Stimulated activated CD4-positive, alpha-beta T cell treated with anti-CD3 and anti-CD28 coated beads, Interleukin-12 subunit alpha, Interleukin-12 subunit beta, amount 100 ng/mL, for 48 hours (primary cell): Measurements from ENCODE around the gene MAP4K2.

Experiments used
- DNase-seq, 3 donors: peaks; one replicate each; pipeline ENCODE4 v3.0.0-alpha.2; 2020; ENCODE audit warnings: low read depth in 2 of 3, low spot score in 1 of 3

The MAP4K2 gene

DNA sequence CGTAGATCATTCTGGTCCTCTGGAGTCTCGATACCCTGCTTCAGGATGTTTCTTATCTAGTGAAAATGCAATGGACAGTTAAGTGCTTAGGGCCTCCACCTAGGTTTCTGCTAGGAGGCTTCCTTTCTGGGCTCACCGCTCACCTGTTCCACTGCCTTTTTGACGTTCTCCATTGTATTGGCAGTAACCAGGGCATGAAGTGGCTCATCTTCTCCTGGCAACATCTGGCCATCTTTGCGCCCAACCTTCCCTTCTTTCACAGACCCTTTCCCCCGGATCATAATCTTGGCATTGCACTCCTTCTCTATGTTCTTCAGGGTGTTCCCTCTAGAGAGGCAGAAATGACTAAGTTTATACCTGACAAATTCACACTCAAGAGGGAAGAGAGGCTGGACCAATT, 33.7 kb downstream of the MAP4K2 start:
- DNase-seq, result no peak

DNA sequence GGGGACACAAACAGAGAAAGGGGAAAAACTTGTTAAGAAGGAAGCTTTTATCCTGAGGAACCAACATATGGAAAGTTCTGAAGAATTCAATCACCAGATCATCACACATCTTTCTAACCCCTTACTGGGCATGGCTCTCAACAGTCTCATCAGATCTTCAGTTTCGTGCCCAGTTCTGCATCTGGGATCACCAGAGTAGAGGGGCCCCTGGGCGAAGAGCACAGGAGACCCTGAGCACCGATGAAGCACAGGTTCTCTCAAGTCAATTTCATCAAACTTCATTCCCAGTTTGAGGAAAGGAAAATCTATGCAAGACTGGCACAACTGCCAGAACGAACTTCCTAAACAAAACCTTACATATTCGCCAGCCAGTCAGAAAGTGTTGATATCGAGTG, 34.7 kb downstream of the MAP4K2 start:
- no peak for DNase-seq

- peak; percentile 58 to 83 (median 77) for DNase-seq
Measured at GRCh38 chr11:64767344-64768299, 35.4 kb downstream of the MAP4K2 start.

GRCh38 chr11:64766881-64767280, 36.1 kb downstream of the MAP4K2 start:
- DNase-seq, result no peak

GRCh38 chr11:64765851-64766665, 37.0 kb downstream of the MAP4K2 start:
- DNase-seq, result no peak

DNA sequence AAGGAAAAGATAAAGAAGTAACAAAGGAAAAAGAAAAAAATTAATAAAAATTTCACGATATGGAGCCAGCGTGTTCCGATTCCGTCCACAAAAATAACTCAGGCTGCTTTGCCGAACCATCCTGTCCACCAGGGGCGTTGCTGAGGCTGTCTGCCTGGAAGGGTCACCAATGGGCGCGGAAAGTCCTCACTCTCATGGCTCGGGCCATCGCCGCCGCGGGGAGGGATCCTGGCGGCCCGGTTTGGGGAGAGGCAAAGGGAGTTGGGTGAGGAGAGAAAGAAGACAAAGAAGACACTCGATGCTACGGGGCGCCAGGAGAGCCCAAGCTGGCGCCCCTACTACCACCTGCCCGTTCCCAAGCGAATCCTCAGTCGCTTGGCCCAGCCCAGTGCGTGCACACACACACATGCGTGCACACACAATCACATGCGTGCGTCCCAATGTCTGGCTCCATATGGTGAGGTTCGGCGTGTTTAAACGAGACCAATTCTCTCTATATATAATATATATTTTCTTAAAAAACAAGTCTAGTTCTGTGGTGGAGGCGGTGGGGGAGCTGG, 37.6 kb downstream of the MAP4K2 start:
- DNase-seq, result no peak

- DNase-seq, result no peak
Measured at GRCh38 chr11:64764753-64765152, 38.3 kb downstream of the MAP4K2 start.

DNA sequence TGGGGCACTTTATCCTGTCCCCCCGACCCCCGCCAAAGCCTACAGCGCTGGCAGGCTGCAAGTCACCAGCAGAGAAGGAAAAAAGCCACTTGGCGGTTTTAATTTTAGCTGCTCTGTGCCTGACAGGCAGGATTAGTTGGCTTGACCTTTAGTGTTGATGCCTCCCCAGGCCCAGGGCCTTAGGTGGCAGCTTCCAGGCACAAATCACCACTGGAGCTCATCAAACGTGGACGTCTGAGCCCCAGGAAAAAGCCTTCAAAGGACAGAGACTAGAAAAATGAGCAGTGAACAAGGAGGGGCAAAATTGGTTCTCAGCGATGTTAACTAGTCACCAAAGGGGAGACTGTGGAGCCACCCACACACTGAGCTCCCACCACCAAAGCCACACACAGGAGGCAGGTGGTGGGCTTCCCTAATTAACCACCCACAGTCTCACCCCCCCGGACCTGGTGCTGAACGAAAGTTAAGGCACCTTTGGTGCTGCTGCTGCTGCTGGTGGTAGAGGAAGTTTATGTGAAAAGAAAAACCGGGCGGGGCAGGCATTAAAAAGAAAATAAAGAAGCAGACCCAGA, 38.9 kb downstream of the MAP4K2 start:
- no peak for DNase-seq

DNA sequence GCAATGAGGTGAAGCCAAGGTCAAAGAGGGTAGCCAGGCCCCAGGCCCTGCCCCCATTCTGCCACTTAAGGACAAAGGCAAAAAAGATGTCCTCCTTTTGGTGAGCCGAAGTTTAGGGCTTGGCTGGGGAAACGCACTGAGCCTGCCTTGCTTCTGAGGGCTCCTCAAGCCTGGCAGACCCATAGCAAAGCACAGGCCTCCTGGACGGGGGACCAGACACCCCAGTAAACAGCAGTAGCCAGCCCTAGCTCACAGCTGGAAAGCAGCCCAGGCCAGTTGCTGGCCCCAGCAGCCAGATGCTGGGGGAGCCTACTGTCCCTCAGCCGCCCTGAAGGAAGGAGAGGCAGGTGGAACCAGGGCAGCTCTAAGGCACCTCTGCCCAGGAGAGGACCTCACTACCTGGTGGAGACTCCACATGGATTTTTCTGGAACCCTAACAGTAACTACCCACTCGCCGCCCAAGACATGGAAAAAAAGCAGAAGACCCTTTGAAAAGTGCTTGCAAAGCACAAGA, 39.4 kb downstream of the MAP4K2 start:
- DNase-seq, result no peak

DNA sequence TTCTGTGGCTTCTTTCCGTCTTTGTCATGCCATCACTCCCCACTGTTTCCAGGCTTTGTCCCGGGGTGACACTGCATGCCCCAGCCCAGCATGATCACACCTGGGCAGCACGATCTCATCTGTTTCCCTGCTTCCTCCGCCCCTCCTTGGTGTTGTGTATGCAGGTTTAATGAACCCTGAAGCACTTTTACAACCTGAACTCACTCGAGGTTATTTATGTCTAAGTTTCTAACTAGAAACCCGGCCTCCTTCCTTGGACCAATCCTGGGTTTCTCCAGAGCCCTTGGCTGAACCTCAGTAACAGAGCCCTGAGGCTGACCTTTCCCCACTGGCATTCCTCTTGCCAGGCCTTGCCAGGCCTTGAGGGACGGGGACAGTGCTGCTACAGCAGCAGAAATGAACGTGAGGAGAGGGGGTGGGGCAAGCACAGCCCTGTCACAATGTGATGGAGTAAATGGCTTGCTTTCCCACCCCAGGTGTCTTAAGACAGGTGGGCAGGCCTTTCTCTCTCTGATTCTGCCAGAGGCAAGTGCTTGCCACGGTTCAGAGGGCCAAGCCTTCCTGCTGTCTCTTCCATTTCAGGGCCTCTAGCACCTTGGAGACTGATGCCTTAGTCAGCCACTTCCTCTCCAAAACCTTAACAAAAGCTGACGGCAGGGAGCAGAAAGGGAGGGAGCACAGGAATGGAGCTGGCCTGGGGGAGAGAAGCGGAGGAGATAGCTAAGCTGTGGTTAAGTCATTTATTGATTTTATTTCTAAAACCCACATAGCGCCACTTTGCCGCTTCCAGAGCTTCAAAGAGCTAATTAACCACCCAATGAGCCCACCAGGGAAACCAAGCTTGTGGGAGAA, 40.1 kb downstream of the MAP4K2 start:
- no peak for DNase-seq

DNA sequence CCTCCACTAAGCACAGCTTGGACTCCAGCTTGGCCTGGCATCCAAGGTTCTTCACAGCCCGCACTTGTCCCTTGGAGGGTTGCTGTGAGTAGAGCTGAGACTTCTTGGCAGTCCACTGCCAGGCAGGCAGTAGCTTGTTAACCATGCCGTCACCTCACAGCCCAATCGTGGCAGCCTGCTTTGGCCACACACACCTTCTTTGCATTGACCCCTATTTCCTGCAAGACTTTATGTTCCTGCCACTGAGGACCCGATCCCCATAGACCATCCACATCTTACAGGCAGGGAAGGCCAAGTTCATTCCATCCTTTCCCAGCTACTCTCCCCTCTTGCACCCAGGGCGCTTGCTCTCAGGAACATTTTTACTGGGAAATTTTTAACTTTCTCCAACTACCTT, 40.7 kb downstream of the MAP4K2 start:
- no peak for DNase-seq

GRCh38 chr11:64760759-64761420, 42.1 kb downstream of the MAP4K2 start:
- no peak for DNase-seq

DNA sequence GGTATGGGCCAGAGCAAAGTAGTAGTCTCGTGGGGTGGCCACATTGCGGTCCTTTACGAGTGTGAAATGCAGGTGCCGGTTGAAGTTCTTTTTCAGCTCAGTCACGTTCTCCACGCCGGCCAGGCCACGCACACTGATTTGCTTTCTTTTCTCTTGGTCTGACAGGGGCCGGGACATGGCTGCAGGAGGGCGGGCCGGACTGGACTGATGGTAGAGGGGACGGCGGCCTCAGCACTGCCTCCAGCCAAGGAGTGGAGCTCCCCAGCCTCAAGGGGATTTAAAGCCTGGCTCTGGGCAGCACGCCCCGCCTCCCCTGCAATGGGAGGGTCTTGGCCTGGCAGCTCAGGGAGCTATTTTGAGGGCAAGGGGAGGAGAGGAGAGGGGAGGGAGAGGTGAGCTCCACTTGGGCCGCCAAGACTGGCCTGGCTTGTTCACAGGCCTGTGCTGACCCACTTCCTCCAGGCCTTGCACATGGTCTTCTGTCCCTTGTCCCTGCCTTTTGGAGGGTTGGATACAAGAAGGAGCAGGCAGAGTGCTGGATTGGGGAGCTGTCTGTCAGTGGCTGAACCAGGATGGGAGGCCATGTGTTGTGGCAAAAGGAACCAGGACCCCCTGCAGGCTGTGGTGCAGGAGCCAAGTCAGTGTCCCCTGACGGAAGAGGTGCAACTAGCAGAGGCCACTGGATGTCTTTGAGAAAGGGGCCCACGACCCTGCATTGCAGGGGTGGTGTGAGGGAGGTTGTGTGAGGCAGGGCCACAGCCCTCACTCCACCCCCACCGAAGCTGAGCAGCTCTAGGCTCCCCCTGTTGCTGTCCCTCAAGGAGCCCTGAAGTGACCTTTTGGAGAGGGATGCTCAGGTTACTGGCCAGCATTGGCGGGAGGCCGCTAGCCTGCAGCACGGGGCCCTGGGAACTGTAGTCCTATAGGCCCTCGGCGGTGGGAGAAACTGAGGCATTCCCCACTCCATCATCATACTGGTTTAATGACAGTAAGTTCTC, 43.0 kb downstream of the MAP4K2 start, which contains the start of gene PYGM:
PYGM (minus strand) TSS at position 253 of the 998 bp plus-strand sequence; CDS start at position 177, 76 bp downstream.
- no peak for DNase-seq

DNA sequence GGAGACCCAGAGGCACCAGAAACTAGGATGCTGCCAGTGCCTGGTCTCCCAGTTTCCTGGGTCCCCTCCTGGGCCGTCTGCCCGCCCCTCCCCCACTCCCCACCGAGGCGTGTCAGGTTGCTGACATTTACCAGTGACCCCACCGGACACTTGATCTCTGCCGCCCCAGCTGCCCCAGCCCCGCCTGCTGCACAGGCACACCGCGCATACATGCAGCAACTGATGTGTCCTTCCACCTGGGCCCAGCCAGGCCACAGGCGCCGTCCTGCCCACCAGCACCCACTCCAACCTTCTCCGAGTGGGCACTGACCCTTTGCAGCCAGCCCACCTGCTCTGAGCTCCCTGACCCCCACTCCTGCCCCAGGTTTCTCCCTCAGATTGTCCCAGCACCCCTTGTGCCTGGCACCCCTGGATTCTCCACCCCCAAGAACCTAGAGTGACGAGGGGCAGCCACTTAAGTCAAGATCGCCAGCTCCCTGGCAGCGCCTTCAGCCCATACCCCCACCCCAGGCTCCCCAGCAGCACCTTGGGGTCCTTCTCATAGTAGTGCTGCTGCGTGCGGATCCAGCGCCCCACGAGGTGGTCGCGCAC, 43.8 kb downstream of the MAP4K2 start:
- DNase-seq, result no peak

DNA sequence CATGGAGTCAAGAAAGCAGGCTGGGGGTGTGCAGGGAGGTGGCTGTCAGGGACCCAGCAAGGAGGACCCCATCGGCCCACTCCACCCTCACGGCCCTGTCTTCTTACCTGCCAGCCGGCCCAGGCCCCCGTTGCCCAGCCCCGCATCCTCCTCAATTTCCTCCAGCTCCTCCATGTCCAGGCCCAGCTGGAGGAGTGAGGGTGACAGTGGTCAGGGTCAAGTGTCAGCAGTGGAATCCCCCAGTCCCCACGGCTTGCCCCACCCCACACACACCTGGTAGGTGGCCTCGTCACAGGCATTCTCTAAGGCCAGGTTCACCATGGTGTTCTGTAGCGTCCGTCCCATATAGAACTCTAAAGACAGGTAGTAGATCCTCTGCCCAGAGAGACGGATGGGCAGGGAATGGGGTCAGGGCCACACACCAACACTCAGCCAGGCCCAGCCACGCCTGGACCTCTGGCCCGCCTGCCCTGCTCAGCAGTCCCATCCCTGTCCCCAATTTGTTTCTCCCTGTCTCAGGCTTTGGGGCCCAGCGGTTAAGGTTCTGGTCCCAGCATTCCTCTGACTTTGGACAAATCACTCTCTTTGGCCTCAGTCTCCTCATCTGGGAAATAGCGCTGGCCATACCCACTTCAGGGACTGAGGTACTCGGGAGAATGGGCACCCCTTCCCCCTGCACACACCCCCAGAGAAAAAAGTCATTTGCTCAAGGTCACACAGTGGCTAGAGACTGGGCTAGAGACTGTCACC, 44.5 kb downstream of the MAP4K2 start:
- no peak for DNase-seq

DNA sequence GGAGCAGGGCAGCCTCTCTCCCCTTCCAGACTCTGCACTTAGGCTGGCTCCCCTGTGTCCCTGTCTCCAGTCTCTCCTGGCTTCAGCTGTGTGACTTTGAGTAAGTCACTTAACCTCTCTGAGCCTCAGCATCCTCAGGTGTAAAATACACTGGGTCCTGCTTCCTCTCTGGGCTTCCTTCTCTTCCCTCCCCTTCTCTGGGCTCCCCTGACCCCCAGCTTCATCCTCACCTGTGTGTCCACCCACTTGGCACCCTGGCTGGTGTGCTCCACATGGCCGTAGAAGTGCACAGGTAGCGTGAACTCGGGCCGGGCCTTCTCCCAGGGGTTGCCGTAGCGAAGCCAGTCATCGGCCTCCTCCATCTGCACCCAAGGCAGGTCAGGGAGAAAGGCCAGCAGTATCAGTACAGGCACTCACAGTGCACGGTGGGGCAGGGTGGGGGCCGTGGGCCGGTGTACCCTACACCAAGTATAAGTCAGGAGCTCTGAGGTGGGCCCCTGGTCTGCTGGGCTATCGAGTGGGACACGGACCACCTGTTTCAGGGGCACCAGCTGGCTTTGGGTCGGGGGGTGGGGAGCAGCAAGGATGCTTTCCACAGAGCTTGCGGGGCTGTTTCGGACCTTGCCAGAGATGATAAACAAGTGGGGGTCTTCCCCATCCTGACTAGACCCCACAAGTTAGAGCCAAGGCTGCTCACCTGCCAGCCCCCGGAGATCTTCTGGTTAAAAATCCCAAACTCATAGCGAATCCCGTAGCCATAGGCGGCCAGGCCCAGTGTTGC, 45.3 kb downstream of the MAP4K2 start:
- DNase-seq, result no peak
